K562 (cell line): ENCODE results near the gene TLR6. TPM values are rescaled to one million over a fixed set of nuclear protein-coding genes. Genes with fewer than 3 reads are reported as not detected.

Experiments used
- ATAC-seq: fragments of 200-7000 bp; cut with Tn5 transposase; 3 replicates; pipeline ENCODE4 v1.9.1; 2020; ENCODE audit warnings: moderate library complexity
- BruUV-seq: library from RNA; stranded (reverse); fragments of 400-500 nt; replicated peaks from 2 replicates; lab custom pipeline; 2021; lab: Mats Ljungman, UMichigan
- CTCF ChIA-PET: fragments of 300-600 bp; formaldehyde crosslinking; extraction: SDS; loops from one replicate; lab custom pipeline; 2021; ENCODE audit warnings: low intra/inter-chr PET ratio; lab: Yijun Ruan, JAX
- POLR2A ChIA-PET: fragments of 300-600, 350-650 bp; sonication (Branson Sonifier 250); formaldehyde crosslinking; extraction: SDS; loops from one replicate; lab custom pipeline; 2021; ENCODE audit warnings: antibody characterized with exemption, inconsistent platforms; lab: Yijun Ruan, JAX
- DNase-seq, 4 experiments: peaks; one replicate each; pipeline versions ENCODE4 v3.0.0 to v3.0.0-alpha.2; 2011 to 2018; ENCODE audit warnings: low spot score in 3 of 4, mixed read lengths in 3 of 4; ENCODE audit errors: extremely low read depth in 1 of 4
- FAIRE-seq: peaks from 2 replicates; lab custom pipeline; 2011; peaks lifted over from hg19 to GRCh38; lab: Jason Lieb, UNC
- H2AFZ ChIP-seq: 2 replicates; pipeline ENCODE4 v1.6.0; 2011; ENCODE audit warnings: low read depth, low read length, control low read depth, inconsistent platforms
- H3K27ac ChIP-seq: fragments of 200-600 bp; 3 replicates; pipeline ENCODE4 v1.8.0; 2011; ENCODE audit warnings: low read depth, mild to moderate bottlenecking, control low read depth, inconsistent platforms, low read length, moderate library complexity, mixed read lengths; ENCODE audit errors: extremely low read depth
- H3K27me3 ChIP-seq, 2 experiments: fragments of 300-600 bp in 1 of 2; 2 replicates in 1 of 2; 3 replicates in 1 of 2; pipeline versions ENCODE4 v1.6.0 to v1.8.0; 2011; ENCODE audit warnings: inconsistent platforms in 2 of 2, low read length in 2 of 2, mild to moderate bottlenecking in 1 of 2, mixed read lengths in 1 of 2, moderate library complexity in 1 of 2; ENCODE audit not compliant: control insufficient read depth in 2 of 2, insufficient read depth in 2 of 2
- H3K36me3 ChIP-seq: fragments of 300-600 bp; 3 replicates; pipeline ENCODE4 v1.8.0; 2011; ENCODE audit warnings: mild to moderate bottlenecking, low read length, inconsistent platforms; ENCODE audit not compliant: control insufficient read depth, insufficient read depth
- H3K4me1 ChIP-seq, 2 experiments: fragments of 200-600 bp in 1 of 2; replicated peaks in 1 of 2; 2 replicates in 1 of 2; 3 replicates in 1 of 2; pipeline versions ENCODE4 v1.5.1 to v1.8.0; 2011; ENCODE audit warnings: inconsistent platforms in 2 of 2, low read length in 2 of 2, mild to moderate bottlenecking in 1 of 2, mixed read lengths in 1 of 2, moderate library complexity in 1 of 2; ENCODE audit not compliant: control insufficient read depth in 2 of 2, insufficient read depth in 2 of 2
- H3K4me2 ChIP-seq: 2 replicates; pipeline ENCODE4 v1.6.1; 2011; ENCODE audit warnings: low read length, control low read depth, inconsistent platforms, mixed read lengths; ENCODE audit not compliant: insufficient read depth
- H3K4me3 ChIP-seq: fragments of 200-600 bp; sonication (generic), shearing (Covaris generic); 2 replicates; pipeline ENCODE4 v1.5.1; 2016; ENCODE audit warnings: control low read depth, inconsistent platforms
- H3K79me2 ChIP-seq: fragments of 200-600 bp; 3 replicates; pipeline ENCODE4 v1.8.0; 2011; ENCODE audit warnings: low read length, inconsistent platforms; ENCODE audit not compliant: control insufficient read depth, insufficient read depth
- H3K9ac ChIP-seq, 2 experiments: 2 replicates each; pipeline versions ENCODE4 v1.6.0 to v1.6.1; 2011; ENCODE audit warnings: low read depth in 2 of 2, low read length in 2 of 2, control low read depth in 1 of 2, inconsistent platforms in 1 of 2, mild to moderate bottlenecking in 1 of 2, mixed read lengths in 1 of 2; ENCODE audit not compliant: insufficient read depth in 1 of 2
- H3K9me1 ChIP-seq: one replicate; pipeline ENCODE4 v1.6.0; 2011; ENCODE audit warnings: inconsistent platforms, mild to moderate bottlenecking, low read length, moderate library complexity; ENCODE audit not compliant: control insufficient read depth, insufficient read depth
- H3K9me3 ChIP-seq: replicated peaks from 2 replicates; pipeline ENCODE4 v1.5.1; 2011; ENCODE audit warnings: low read depth, low read length, inconsistent platforms; ENCODE audit not compliant: control insufficient read depth, insufficient read depth
- H4K20me1 ChIP-seq: replicated peaks from 2 replicates; pipeline ENCODE4 v1.6.1; 2011; ENCODE audit warnings: low read length, inconsistent platforms, mixed read lengths; ENCODE audit not compliant: control insufficient read depth, insufficient read depth
- BCLAF1 ChIP-seq, 2 experiments: fragments of 450-650 bp in 1 of 2; IDR thresholded peaks; 2 replicates each; pipeline ENCODE4 v1.6.1; 2011 to 2017; ENCODE audit warnings: low read depth in 2 of 2, antibody characterized with exemption in 1 of 2, borderline replicate concordance in 1 of 2, low read length in 1 of 2, mild to moderate bottlenecking in 1 of 2, mixed read lengths in 1 of 2; ENCODE audit not compliant: control insufficient read depth in 1 of 2
- CC2D1A ChIP-seq: fragments of 450-650 bp; IDR thresholded peaks from 2 replicates; pipeline ENCODE4 v1.6.1; 2017; ENCODE audit warnings: mild to moderate bottlenecking
- HNRNPL ChIP-seq: fragments of 200-400 bp; formaldehyde crosslinking; IDR thresholded peaks from 2 replicates; pipeline ENCODE4 v1.6.1; 2017; ENCODE audit warnings: low read depth, mild to moderate bottlenecking, low read length
- HOXB6 ChIP-seq: fragments of 250-450 bp; sonication (Bioruptor Pico); IDR thresholded peaks from 2 replicates; pipeline ENCODE4 v1.5.1; 2022; ENCODE audit warnings: mild to moderate bottlenecking, borderline replicate concordance
- LCOR ChIP-seq: sonication (generic); formaldehyde crosslinking; IDR thresholded peaks from 2 replicates; pipeline ENCODE4 v1.8.0; 2022; ENCODE audit warnings: mild to moderate bottlenecking, missing genetic modification reagents
- PBX2 ChIP-seq, 2 experiments: IDR thresholded peaks in 1 of 2; conservative IDR thresholded peaks in 1 of 2; 2 replicates each; pipeline ENCODE4 v1.6.1; 2016; ENCODE audit warnings: low read depth in 2 of 2, mild to moderate bottlenecking in 1 of 2, missing compliant biosample characterization in 1 of 2, missing genetic modification characterization in 1 of 2, moderate library complexity in 1 of 2
- PYGO2 ChIP-seq: fragments of 450-650 bp; IDR thresholded peaks from 2 replicates; pipeline ENCODE4 v1.6.1; 2016; ENCODE audit warnings: mild to moderate bottlenecking, missing genetic modification characterization, moderate library complexity, missing compliant biosample characterization
- TCF7L2 ChIP-seq: fragments of 150-350 bp; IDR thresholded peaks from 2 replicates; pipeline ENCODE4 v1.6.1; 2016; ENCODE audit warnings: low read depth, mild to moderate bottlenecking, low read length, moderate library complexity
- YY1 ChIP-seq, 3 experiments: IDR thresholded peaks; 2 replicates each; pipeline ENCODE4 v1.6.1; 2011; ENCODE audit warnings: low read length in 2 of 3, mild to moderate bottlenecking in 2 of 3, moderate library complexity in 2 of 3, borderline replicate concordance in 1 of 3, control low read depth in 1 of 3, low read depth in 1 of 3; ENCODE audit not compliant: insufficient read depth in 3 of 3, insufficient replicate concordance in 2 of 3, control insufficient read depth in 1 of 3, insufficient read length in 1 of 3; ENCODE audit errors: extremely low read depth in 1 of 3
- ZNF586 ChIP-seq: fragments of 450-650 bp; formaldehyde crosslinking; conservative IDR thresholded peaks from 2 replicates; pipeline ENCODE4 v1.4.0; 2020; ENCODE audit warnings: mild to moderate bottlenecking, moderate library complexity
- ZNF79 ChIP-seq: fragments of 250-450 bp; sonication (Bioruptor Pico); IDR thresholded peaks from 2 replicates; pipeline ENCODE4 v1.4.0; 2020; ENCODE audit warnings: low read depth, mild to moderate bottlenecking, moderate library complexity
- ZZZ3 ChIP-seq: fragments of 450-650 bp; IDR thresholded peaks from 2 replicates; pipeline ENCODE4 v1.6.1; 2016; ENCODE audit warnings: antibody characterized with exemption, mild to moderate bottlenecking, moderate library complexity
- WGBS: fragments of 100-300 bp; shearing (Covaris generic); methylation state at CpG from one replicate; pipeline ENCODE4 v1.1.6; 2016; ENCODE audit warnings: low coverage, mixed read lengths; ENCODE audit not compliant: insufficient coverage; ENCODE audit errors: missing lambda C conversion rate; 5-methylcytosine and 5-hydroxymethylcytosine counted together
- in situ Hi-C: fragments of 300-500 bp; cut with MboI; formaldehyde crosslinking; loops from 4 replicates; pipeline ENCODE4 v1.15.0; 2018; ENCODE audit warnings: inconsistent platforms, mixed read lengths
- intact Hi-C: fragments of 100-400 bp; cut with micrococcal nuclease; formaldehyde crosslinking; loops from 2 replicates; pipeline ENCODE4 v1.14.2; 2022
- polyA plus RNA-seq, 8 experiments: library from polyadenylated mRNA; depleted of rRNA in 4 of 8; stranded (reverse) in 5 of 8; unstranded in 3 of 8; fragments of >200 nt; fragmentation: Nextera tagmentation in 2 of 8; fragmentation: Illumina TruSeq in 1 of 8; extraction: Ambion mirVana in 2 of 8; extraction: Trizol in 1 of 8; gene quantifications; 2 replicates each; pipeline versions ENCODE4 v1.2.1 to v1.2.3, GENCODE V29; 2011 to 2014; ENCODE audit warnings: inconsistent platforms in 1 of 8, missing spikeins in 1 of 8
- total RNA-seq, 7 experiments: library from RNA; depleted of rRNA in 6 of 7; stranded (reverse); fragments of >200 nt in 6 of 7; fragmentation: Illumina TruSeq in 2 of 7; extraction: Trizol in 2 of 7; gene quantifications; 2 replicates each; pipeline versions ENCODE4 v1.2.1 to v1.2.3, GENCODE V29; 2011 to 2021; ENCODE audit warnings: low replicate concordance in 1 of 7
- TF ChIP-seq, protein P1 (sequence below): sonication (generic); formaldehyde crosslinking; IDR thresholded peaks from 2 replicates; pipeline ENCODE4 v1.8.0; 2023; ENCODE audit warnings: mild to moderate bottlenecking, missing genetic modification reagents

Gene TLR6
- total and polyA plus RNA-seq, 9 of the 15 experiments (the other 6 are each of a cell fraction or from before 2014, with no cell fraction given): 0.08 to 1.9 (median 0.91) TPM

DNA sequence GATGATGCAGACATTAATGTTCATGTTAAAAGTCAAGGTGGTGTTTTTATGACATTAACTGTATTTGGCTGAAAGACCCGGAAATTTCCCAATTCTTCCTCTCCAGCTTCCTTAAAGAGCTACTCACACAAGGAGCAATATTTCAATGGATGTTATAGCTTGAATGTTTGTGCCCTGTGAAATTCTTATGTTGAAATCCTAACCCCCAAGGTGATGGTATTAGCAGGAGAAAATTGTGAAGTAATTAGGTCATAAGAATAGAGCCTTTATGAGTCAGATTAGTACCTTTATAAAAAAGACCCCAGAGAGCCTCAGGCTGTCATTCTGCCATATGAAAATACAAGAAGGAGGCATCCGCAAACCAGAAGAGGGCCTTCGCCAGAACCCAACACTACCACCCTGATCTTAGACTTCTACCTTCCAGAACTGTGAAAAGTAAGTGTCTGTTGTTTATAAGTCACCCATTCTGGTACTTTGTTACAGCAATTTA, 55.6 kb downstream of the TLR6 start:
- H3K4me2 ChIP-seq: no peak overlapping the region
- FAIRE-seq (no peak), DNase-seq (no peak), ATAC-seq (no peak)
- WGBS: 33% methylated on average over 3 of the region's 3 CpGs
- POLR2A ChIA-PET: interaction anchor here (1.0 kb wide), 1 partner anchor 11 kb away, joined by 3 read pairs; no protein-coding TSS in a partner anchor
- H3K4me3 ChIP-seq: no peak overlapping the region
- H3K9me3 ChIP-seq: no peaks in the 10 kb centered on the region
- CTCF ChIA-PET: no interaction called here
- H4K20me1 ChIP-seq: no peaks in the 10 kb centered on the region
- H3K27ac ChIP-seq: no peak overlapping the region
- H2AFZ ChIP-seq: no peak overlapping the region
- peaks cover 0 to 4% of the 10 kb centered on the region in 2 experiments; a peak in 1 of 5 replicates for H3K27me3 ChIP-seq
- no peak overlapping the region for H3K9ac ChIP-seq
- in situ Hi-C loops (no loop called here), intact Hi-C loops (loop anchor here (5.0 kb wide), 1 partner anchor 44 kb away; no protein-coding TSS in a partner anchor)
- BruUV-seq: no TSS peak
- H3K9me1 ChIP-seq: no peaks in the 10 kb centered on the region
- H3K36me3 ChIP-seq: no peaks in the 10 kb centered on the region
- H3K4me1 ChIP-seq: no peaks in the 10 kb centered on the region
- H3K79me2 ChIP-seq: no peaks in the 10 kb centered on the region
- TF ChIP-seq ZZZ3 (no peak), CC2D1A (no peak), BCLAF1 (IDR thresholded peaks at IDR 0.05; ENCODE audit: borderline replicate concordance in 1 of 2, control insufficient read depth in 1 of 2, low read depth in 2 of 2, low read length in 1 of 2) (no peak), HOXB6 (CRISPR knock-in tag) (no peak), LCOR (CRISPR knock-in tag) (no peak), ZNF586 (CRISPR knock-in tag) (no peak), HNRNPL (no peak), YY1 (IDR thresholded peaks at IDR 0.05; ENCODE audit: borderline replicate concordance in 1 of 3, control insufficient read depth in 1 of 3, extremely low read depth in 1 of 3, insufficient read depth in 3 of 3, insufficient read length in 1 of 3, insufficient replicate concordance in 2 of 3, low read depth in 1 of 3, low read length in 2 of 3) (no peak), TCF7L2 (no peak), PBX2 (CRISPR knock-in tag; IDR thresholded peaks at IDR 0.05; ENCODE audit: low read depth) (no peak), PBX2 (tag; conservative IDR thresholded peaks at IDR 0.05; ENCODE audit: low read depth) (no peak), ZNF79 (CRISPR knock-in tag) (no peak), PYGO2 (tag) (no peak)
- TF ChIP-seq, protein P1, sequence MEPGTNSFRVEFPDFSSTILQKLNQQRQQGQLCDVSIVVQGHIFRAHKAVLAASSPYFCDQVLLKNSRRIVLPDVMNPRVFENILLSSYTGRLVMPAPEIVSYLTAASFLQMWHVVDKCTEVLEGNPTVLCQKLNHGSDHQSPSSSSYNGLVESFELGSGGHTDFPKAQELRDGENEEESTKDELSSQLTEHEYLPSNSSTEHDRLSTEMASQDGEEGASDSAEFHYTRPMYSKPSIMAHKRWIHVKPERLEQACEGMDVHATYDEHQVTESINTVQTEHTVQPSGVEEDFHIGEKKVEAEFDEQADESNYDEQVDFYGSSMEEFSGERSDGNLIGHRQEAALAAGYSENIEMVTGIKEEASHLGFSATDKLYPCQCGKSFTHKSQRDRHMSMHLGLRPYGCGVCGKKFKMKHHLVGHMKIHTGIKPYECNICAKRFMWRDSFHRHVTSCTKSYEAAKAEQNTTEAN (CRISPR knock-in tag): no peak
